Left ventricle myocardium inferior (tissue), 1 donor: Measurements from ENCODE around the gene SLC38A3. TPM values are rescaled to one million over a fixed set of nuclear protein-coding genes. Genes with fewer than 3 reads are reported as not detected.
"Not testable (repeated sequence)": the region's sequence is repeated elsewhere in the genome, so short reads cannot be mapped to it uniquely, and the experiment has no call there.

Experiments
- DNase-seq: peaks from one replicate; pipeline ENCODE4 v3.0.0-alpha.2; 2020
- H3K27ac ChIP-seq: fragments of 200-600 bp; replicated peaks from 2 replicates; pipeline ENCODE4 v1.8.0; 2021
- H3K27me3 ChIP-seq: fragments of 200-600 bp; 2 replicates; pipeline ENCODE4 v1.8.0; 2021; ENCODE audit warnings: low read depth
- H3K36me3 ChIP-seq: fragments of 200-600 bp; 2 replicates; pipeline ENCODE4 v1.8.0; 2021
- H3K4me1 ChIP-seq: fragments of 200-600 bp; 2 replicates; pipeline ENCODE4 v1.8.0; 2021
- H3K4me3 ChIP-seq: fragments of 200-600 bp; 2 replicates; pipeline ENCODE4 v1.8.0; 2021; ENCODE audit warnings: mild to moderate bottlenecking, moderate library complexity
- H3K9me3 ChIP-seq: fragments of 200-600 bp; replicated peaks from 2 replicates; pipeline ENCODE4 v1.8.0; 2021
- intact Hi-C: fragments of 100-400 bp; cut with micrococcal nuclease; formaldehyde crosslinking; loops from one replicate; pipeline ENCODE4 v1.11.0; 2022
- total RNA-seq: library from RNA; stranded (reverse); fragmentation: NEBNext Ultra II Directional; extraction: Animal tissue kit (Norgen Biotek cat#: 25700); gene quantifications from one replicate; pipeline ENCODE4 v1.2.1, GENCODE V29; 2021
- TF ChIP-seq, protein P1 (sequence below): fragments of 200-600 bp; IDR thresholded peaks from 2 replicates; pipeline ENCODE4 v1.8.0; 2021; ENCODE audit warnings: antibody characterized with exemption, mild to moderate bottlenecking, borderline replicate concordance
- donor health status: DM: no; HTN: yes; CAD: no; lungs with severe emphysema.

The SLC38A3 gene
- total RNA-seq, 1 donor from 2014 or later, result 10.4 TPM

DNA sequence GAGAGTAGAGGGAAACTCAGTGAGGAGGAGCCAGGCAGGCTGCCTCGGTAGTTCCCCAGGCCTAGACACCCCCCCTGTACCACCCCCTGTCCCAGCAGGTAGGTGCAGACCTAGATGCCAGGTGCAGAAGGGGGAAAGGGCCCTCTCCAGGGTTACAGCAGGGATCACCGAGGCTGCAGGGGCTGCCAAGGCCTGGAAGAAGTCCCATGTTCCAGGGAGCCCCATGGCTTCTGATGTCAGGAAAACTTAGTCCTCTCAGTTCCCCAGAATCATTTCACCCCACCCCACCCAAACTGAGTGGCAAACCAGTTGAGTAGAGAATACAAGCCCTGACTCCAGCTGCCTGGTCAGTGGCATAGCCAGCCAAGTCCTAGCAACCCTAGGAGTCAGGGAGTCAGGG is 56.4 kb downstream of the SLC38A3 start:
- Histone ChIP-seq H3K4me1 (peaks cover 81% of the 10 kb centered on the region), H3K27me3 (no peaks in the 10 kb centered on the region), H3K4me3 (peak overlapping the region; percentile 79), H3K9me3 (peaks cover 6% of the 10 kb centered on the region), H3K36me3 (peaks cover 21% of the 10 kb centered on the region), H3K27ac (peak overlapping the region; percentile 99)
- intact Hi-C loops, result no loop called here
- TF ChIP-seq, protein P1, sequence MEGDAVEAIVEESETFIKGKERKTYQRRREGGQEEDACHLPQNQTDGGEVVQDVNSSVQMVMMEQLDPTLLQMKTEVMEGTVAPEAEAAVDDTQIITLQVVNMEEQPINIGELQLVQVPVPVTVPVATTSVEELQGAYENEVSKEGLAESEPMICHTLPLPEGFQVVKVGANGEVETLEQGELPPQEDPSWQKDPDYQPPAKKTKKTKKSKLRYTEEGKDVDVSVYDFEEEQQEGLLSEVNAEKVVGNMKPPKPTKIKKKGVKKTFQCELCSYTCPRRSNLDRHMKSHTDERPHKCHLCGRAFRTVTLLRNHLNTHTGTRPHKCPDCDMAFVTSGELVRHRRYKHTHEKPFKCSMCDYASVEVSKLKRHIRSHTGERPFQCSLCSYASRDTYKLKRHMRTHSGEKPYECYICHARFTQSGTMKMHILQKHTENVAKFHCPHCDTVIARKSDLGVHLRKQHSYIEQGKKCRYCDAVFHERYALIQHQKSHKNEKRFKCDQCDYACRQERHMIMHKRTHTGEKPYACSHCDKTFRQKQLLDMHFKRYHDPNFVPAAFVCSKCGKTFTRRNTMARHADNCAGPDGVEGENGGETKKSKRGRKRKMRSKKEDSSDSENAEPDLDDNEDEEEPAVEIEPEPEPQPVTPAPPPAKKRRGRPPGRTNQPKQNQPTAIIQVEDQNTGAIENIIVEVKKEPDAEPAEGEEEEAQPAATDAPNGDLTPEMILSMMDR, result no peak
- no peak for DNase-seq

DNA sequence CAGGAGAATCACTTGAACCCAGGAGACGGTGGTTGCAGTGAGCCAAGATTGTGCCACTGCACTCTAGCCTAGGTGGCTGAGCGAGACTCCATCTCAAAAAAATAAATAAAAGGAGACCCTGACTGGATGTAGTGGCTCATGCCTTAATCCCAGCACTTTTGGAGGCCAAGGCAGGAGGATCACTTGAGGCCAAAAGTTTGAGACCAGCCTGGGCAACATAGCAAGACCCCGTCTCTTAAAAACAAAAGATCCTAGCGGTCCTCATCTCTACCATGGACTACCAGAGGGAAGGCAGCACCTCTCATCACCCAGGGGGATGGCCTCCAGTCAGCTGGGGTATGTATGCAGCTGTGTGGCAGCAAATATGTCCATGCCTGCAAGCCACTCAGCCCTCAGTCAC is 57.1 kb downstream of the SLC38A3 start:
- Histone ChIP-seq H3K36me3 (peaks cover 14% of the 10 kb centered on the region), H3K4me1 (peaks cover 81% of the 10 kb centered on the region)
- intact Hi-C loops, result not testable (repeated sequence)

DNA sequence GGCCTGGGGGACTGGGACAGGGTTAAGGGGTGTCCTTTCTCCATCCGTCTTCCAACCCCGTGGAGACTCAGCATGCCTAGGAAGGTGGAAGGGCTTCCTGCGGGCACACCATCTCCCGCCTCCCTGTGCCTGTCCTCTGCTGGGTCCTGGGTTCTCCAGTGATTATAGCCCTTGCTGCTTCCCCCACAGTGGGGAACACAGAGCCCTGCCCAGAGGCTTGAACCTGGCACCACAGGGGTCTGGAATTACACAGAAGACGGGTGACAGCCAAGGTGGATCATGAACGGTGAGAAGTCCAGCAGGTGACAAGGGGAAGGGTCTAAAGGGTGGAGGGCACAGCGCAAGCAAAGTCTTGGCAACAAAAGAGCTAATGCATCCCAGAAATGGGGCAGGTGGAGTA is 57.7 kb downstream of the SLC38A3 start:
- intact Hi-C loops, result no loop called here
- peaks cover 4% of the 10 kb centered on the region for H3K9me3 ChIP-seq
- H3K4me3 ChIP-seq, result no peak overlapping the region
- no peaks in the 10 kb centered on the region for H3K27me3 ChIP-seq
- H3K27ac ChIP-seq, result peak overlapping the region; percentile 99
- H3K4me1 ChIP-seq, result peaks cover 81% of the 10 kb centered on the region
- no peak for DNase-seq
- TF ChIP-seq, protein P1, result no peak
- peaks cover 8% of the 10 kb centered on the region for H3K36me3 ChIP-seq

More for the DNA sequence above, 57.1 kb downstream of the SLC38A3 start:
- H3K27ac ChIP-seq, result peak overlapping the region; percentile 99
- not testable (repeated sequence) for H3K27me3 ChIP-seq, H3K4me3 ChIP-seq, DNase-seq, H3K9me3 ChIP-seq

DNA sequence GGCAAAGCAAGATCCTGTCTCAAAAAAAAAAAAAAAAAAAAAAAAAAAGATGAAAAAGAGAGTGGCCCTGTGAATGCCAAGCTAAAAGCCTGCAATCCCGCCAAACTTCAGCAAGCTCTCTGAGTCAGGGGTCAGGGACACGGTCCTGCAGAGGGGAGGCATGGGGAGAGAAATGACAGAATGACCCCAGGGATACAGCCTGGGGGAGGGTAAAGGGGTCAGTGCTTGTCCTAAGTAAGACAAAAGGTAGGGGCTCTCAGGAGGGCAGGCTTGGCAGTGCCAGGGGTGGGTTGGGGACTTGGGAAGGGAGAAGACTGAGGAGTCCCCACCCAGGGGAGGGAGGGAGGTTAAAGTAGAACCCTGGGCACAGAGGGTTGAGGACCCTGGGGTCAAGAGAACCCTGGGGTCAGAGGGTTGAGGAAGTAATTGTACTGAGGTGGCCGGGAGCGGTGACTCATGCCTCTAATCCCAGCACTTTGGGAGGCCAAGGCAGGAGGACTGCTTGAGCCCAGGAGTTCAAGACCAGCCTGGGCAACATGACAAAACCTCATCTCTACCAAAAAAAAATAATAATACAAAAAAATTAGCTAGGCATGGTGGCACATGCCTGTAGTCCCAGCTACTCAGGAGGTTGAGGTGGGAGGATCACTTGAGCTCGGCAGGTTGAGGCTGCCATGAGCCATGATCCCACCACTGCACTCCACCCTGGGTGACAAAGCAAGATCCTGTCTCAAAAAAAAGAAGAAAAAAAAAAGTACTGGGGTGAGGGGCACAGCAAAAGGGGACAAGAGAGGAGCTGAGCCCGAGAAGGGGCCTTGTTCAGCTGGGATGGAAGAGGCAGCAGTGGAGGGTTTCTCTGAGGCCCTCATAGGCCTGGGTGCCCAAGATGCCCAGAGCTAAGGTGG is 58.7 kb downstream of the SLC38A3 start:
- no peaks in the 10 kb centered on the region for H3K27me3 ChIP-seq
- intact Hi-C loops, result no loop called here
- peak overlapping the region; percentile 99 for H3K27ac ChIP-seq
- H3K36me3 ChIP-seq, result no peaks in the 10 kb centered on the region
- DNase-seq, result no peak
- TF ChIP-seq, protein P1, result no peak
- peaks cover 81% of the 10 kb centered on the region for H3K4me1 ChIP-seq
- peak overlapping the region; percentile 23 for H3K4me3 ChIP-seq
- no peaks in the 10 kb centered on the region for H3K9me3 ChIP-seq

DNA sequence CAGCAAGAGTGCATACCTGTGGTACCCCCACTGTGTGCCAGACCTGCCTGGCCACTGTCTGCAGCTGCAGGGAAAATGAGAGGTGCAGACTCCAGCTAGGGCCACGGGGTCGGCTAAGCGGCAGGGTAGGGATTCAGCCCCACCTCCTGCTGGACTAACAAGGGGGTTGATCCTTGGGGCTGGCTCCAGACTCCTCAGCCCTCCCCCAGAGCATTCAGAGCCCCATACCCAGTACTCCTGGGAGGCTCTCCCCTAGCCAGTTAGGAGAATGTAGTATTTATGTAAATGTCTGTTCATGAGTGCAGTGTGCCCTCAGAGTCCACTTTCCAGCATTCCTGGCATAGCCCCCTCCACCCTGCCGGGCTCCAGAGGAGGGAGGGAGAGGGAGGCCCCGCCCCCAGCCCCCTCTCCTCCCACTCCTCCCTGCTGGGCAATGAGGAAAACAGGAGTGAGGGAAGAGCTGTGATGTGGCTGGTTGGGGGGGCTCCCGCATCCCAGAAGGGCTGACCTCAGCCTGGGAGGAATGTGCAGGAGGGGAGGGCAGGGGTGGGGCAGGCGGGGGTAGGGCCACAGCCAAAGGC is 59.4 kb downstream of the SLC38A3 start:
- TF ChIP-seq, protein P1, result no peak

More for the DNA sequence above, 59.4 kb downstream of the SLC38A3 start:
- no peaks in the 10 kb centered on the region for H3K27me3 ChIP-seq
- DNase-seq, result peak; percentile 78
- intact Hi-C loops, result no loop called here
- peaks cover 81% of the 10 kb centered on the region for H3K4me1 ChIP-seq
- H3K9me3 ChIP-seq, result no peaks in the 10 kb centered on the region
- H3K27ac ChIP-seq, result peak overlapping the region; percentile 99
- H3K36me3 ChIP-seq, result no peaks in the 10 kb centered on the region
- peak overlapping the region; percentile 23 for H3K4me3 ChIP-seq
